HepG2 (cell line): ENCODE data around the gene COG5. TPM values are rescaled to one million over a fixed set of nuclear protein-coding genes. Genes with fewer than 3 reads are reported as not detected.

Source experiments
- ATAC-seq: fragments of 200-7000 bp; cut with Tn5 transposase; 3 replicates; pipeline ENCODE4 v1.9.1; 2020; ENCODE audit warnings: mild to moderate bottlenecking, moderate library complexity
- BruUV-seq: library from RNA; stranded (reverse); fragments of 400-500 nt; replicated peaks from 2 replicates; lab custom pipeline; 2021; lab: Mats Ljungman, UMichigan
- CTCF ChIA-PET: fragments of 300-600 bp; formaldehyde crosslinking; extraction: SDS; loops from one replicate; lab custom pipeline; 2021; ENCODE audit warnings: low total read pairs, inconsistent platforms, low intra/inter-chr PET ratio; lab: Yijun Ruan, JAX
- POLR2A ChIA-PET: fragments of 350-600 bp; sonication (Branson Sonifier 250); formaldehyde crosslinking; loops from one replicate; lab custom pipeline; 2020; ENCODE audit warnings: antibody characterized with exemption, inconsistent platforms; lab: Yijun Ruan, JAX
- DNase-seq: peaks from one replicate; pipeline ENCODE4 v3.0.0-alpha.2; 2015; ENCODE audit warnings: low spot score
- FAIRE-seq: peaks from 3 replicates; lab custom pipeline; 2011; peaks lifted over from hg19 to GRCh38; lab: Jason Lieb, UNC
- H2AFZ ChIP-seq: one replicate; pipeline ENCODE4 v1.6.1; 2011; ENCODE audit warnings: low read length, inconsistent platforms
- H3K27ac ChIP-seq: fragments of 300-600 bp; 3 replicates; pipeline ENCODE4 v1.8.0; 2011; ENCODE audit warnings: mixed run types, mild to moderate bottlenecking, mixed read lengths, low read length, inconsistent platforms; ENCODE audit not compliant: insufficient read depth; ENCODE audit errors: extremely low read length
- H3K27me3 ChIP-seq, 2 experiments: fragments of 200-600 bp in 1 of 2; 2 replicates in 1 of 2; 3 replicates in 1 of 2; pipeline versions ENCODE4 v1.6.0 to v1.8.0; 2011; ENCODE audit warnings: low read length in 2 of 2, mild to moderate bottlenecking in 2 of 2, moderate library complexity in 2 of 2, inconsistent platforms in 1 of 2; ENCODE audit not compliant: insufficient read depth in 2 of 2, control insufficient read depth in 1 of 2
- H3K36me3 ChIP-seq, 2 experiments: fragments of 200-600 bp in 1 of 2; replicated peaks in 1 of 2; 2 replicates in 1 of 2; 3 replicates in 1 of 2; pipeline versions ENCODE4 v1.5.1 to v1.8.0; 2011; ENCODE audit warnings: low read length in 2 of 2, inconsistent platforms in 1 of 2; ENCODE audit not compliant: insufficient read depth in 2 of 2, control insufficient read depth in 1 of 2
- H3K4me1 ChIP-seq: 2 replicates; pipeline ENCODE4 v1.5.1; 2012; ENCODE audit warnings: low read length, inconsistent platforms; ENCODE audit not compliant: insufficient read depth
- H3K4me2 ChIP-seq: 2 replicates; pipeline ENCODE4 v1.6.0; 2011; ENCODE audit warnings: low read depth, low read length, inconsistent platforms
- H3K4me3 ChIP-seq, 3 experiments: fragments of 200-600 bp in 1 of 3; sonication (generic), shearing (Covaris generic) in 1 of 3; replicated peaks in 1 of 3; 2 replicates each; pipeline ENCODE4 v1.5.1; 2011 to 2016; ENCODE audit warnings: low read length in 3 of 3, inconsistent platforms in 2 of 3, low read depth in 2 of 3, mild to moderate bottlenecking in 2 of 3, control low read depth in 1 of 3, mixed read lengths in 1 of 3; ENCODE audit not compliant: insufficient read depth in 1 of 3
- H3K79me2 ChIP-seq: one replicate; pipeline ENCODE4 v1.6.1; 2011; ENCODE audit warnings: low read length, inconsistent platforms; ENCODE audit not compliant: insufficient read depth
- H3K9ac ChIP-seq: 2 replicates; pipeline ENCODE4 v1.6.0; 2011; ENCODE audit warnings: mild to moderate bottlenecking, low read depth, low read length, inconsistent platforms; ENCODE audit not compliant: insufficient read depth
- H3K9me3 ChIP-seq: 2 replicates; pipeline ENCODE4 v1.5.1; 2012; ENCODE audit warnings: mild to moderate bottlenecking, low read length
- H4K20me1 ChIP-seq: 2 replicates; pipeline ENCODE4 v1.6.0; 2011; ENCODE audit warnings: inconsistent platforms, mild to moderate bottlenecking, low read length, moderate library complexity; ENCODE audit not compliant: insufficient read depth
- BHLHE40 ChIP-seq: IDR thresholded peaks from 2 replicates; pipeline ENCODE4 v1.6.1; 2011; ENCODE audit warnings: low read length, improper control_type of control experiment
- CENPT ChIP-seq: sonication (generic); formaldehyde crosslinking; IDR thresholded peaks from 2 replicates; pipeline ENCODE4 v1.8.0; 2022; ENCODE audit warnings: low read depth, mild to moderate bottlenecking, moderate library complexity, missing genetic modification reagents
- JUND ChIP-seq: sonication (generic); formaldehyde crosslinking; IDR thresholded peaks from 2 replicates; pipeline ENCODE4 v1.8.0; 2022; ENCODE audit warnings: mild to moderate bottlenecking, missing genetic modification reagents
- PHF5A ChIP-seq: IDR thresholded peaks from one replicate; pipeline ENCODE4 v1.6.1; 2018; ENCODE audit warnings: low read depth, missing genetic modification reagents; ENCODE audit not compliant: unreplicated experiment
- RFXANK ChIP-seq: IDR thresholded peaks from 2 replicates; pipeline ENCODE4 v1.6.1; 2016
- TCF12 ChIP-seq, 2 experiments: fragments of 450-650 bp in 1 of 2; sonication (generic) in 1 of 2; formaldehyde crosslinking in 1 of 2; IDR thresholded peaks; 2 replicates each; pipeline versions ENCODE4 v1.6.1 to v1.8.0; 2017 to 2022; ENCODE audit warnings: antibody characterized with exemption in 1 of 2, mild to moderate bottlenecking in 1 of 2, missing genetic modification reagents in 1 of 2, moderate library complexity in 1 of 2
- ZNF44 ChIP-seq: sonication (generic); formaldehyde crosslinking; IDR thresholded peaks from 2 replicates; pipeline ENCODE4 v1.5.1; 2020; ENCODE audit warnings: mild to moderate bottlenecking, missing genetic modification reagents
- WGBS: methylation state at CpG from one replicate; pipeline ENCODE4 v1.1.6; 2017; ENCODE audit warnings: low lambda C conversion rate; 5-methylcytosine and 5-hydroxymethylcytosine counted together
- in situ Hi-C: cut with HindIII; loops from 2 replicates; pipeline ENCODE4 v1.10.0; 2017; ENCODE audit warnings: low pct_unique_long_range_greater_than_20kb; ENCODE audit not compliant: extremely low pct_ligation_motif_present
- intact Hi-C: fragments of 100-400 bp; cut with micrococcal nuclease; formaldehyde crosslinking; loops from one replicate; pipeline ENCODE4 v1.10.0; 2022; ENCODE audit not compliant: unreplicated experiment
- polyA plus RNA-seq, 8 experiments: library from polyadenylated mRNA; depleted of rRNA in 3 of 8; stranded (reverse) in 7 of 8; unstranded in 1 of 8; fragments of >200 nt; fragmentation: Illumina TruSeq in 4 of 8; extraction: Trizol in 4 of 8; gene quantifications; 2 replicates each; pipeline versions ENCODE4 v1.2.1 to v1.2.3, GENCODE V29; 2011 to 2016; ENCODE audit warnings: low read depth in 4 of 8, missing spikeins in 1 of 8, mixed read lengths in 1 of 8; ENCODE audit not compliant: insufficient read depth in 1 of 8
- total RNA-seq, 5 experiments: library from RNA; depleted of rRNA; stranded (reverse); fragments of >200 nt; fragmentation: Illumina TruSeq; extraction: Trizol; gene quantifications; 2 replicates each; pipeline ENCODE4 v1.2.3, GENCODE V29; 2016; ENCODE audit warnings: low read depth in 1 of 5
- TF ChIP-seq, protein P1 (sequence below): sonication (generic); formaldehyde crosslinking; IDR thresholded peaks from 2 replicates; pipeline ENCODE4 v1.4.0; 2020; ENCODE audit warnings: mild to moderate bottlenecking, low read depth, missing genetic modification reagents
- TF ChIP-seq, protein P2 (sequence below): sonication (generic); formaldehyde crosslinking; IDR thresholded peaks from 2 replicates; pipeline ENCODE4 v1.4.0; 2020; ENCODE audit warnings: mild to moderate bottlenecking, missing genetic modification reagents
- TF ChIP-seq, protein P3 (sequence below): sonication (generic); formaldehyde crosslinking; IDR thresholded peaks from 2 replicates; pipeline ENCODE4 v1.5.1; 2020; ENCODE audit warnings: mild to moderate bottlenecking, moderate library complexity, missing genetic modification reagents

The COG5 gene
- total and polyA plus RNA-seq, 2 of the 13 experiments (the other 11 are each of a cell fraction or from before 2014, with no cell fraction given), result 20.4 to 31.3 TPM

GRCh38 chr7:107471292-107472070 is 92.2 kb downstream of the COG5 start:
- Histone ChIP-seq H3K4me1 (no peaks in the 10 kb centered on the region), H3K4me3 (no peak overlapping the region), H3K79me2 (no peaks in the 10 kb centered on the region), H2AFZ (no peak overlapping the region), H4K20me1 (no peaks in the 10 kb centered on the region), H3K9me3 (no peaks in the 10 kb centered on the region), H3K27ac (no peak overlapping the region), H3K9ac (no peak overlapping the region), H3K4me2 (no peak overlapping the region), H3K36me3 (no peaks in the 10 kb centered on the region), H3K27me3 (no peaks in the 10 kb centered on the region)
- intact Hi-C loops, result no loop called here
- no TSS peak for BruUV-seq
- FAIRE-seq (no peak), ATAC-seq (no peak), DNase-seq (no peak)
- in situ Hi-C loops, result loop anchor here (25.0 kb wide), 1 partner anchor 391 kb away; no protein-coding TSS in a partner anchor
- CTCF ChIA-PET, result no interaction called here
- WGBS, result 97% methylated on average over 3 of the region's 3 CpGs
- POLR2A ChIA-PET, result no interaction called here
- TF ChIP-seq, protein P1, sequence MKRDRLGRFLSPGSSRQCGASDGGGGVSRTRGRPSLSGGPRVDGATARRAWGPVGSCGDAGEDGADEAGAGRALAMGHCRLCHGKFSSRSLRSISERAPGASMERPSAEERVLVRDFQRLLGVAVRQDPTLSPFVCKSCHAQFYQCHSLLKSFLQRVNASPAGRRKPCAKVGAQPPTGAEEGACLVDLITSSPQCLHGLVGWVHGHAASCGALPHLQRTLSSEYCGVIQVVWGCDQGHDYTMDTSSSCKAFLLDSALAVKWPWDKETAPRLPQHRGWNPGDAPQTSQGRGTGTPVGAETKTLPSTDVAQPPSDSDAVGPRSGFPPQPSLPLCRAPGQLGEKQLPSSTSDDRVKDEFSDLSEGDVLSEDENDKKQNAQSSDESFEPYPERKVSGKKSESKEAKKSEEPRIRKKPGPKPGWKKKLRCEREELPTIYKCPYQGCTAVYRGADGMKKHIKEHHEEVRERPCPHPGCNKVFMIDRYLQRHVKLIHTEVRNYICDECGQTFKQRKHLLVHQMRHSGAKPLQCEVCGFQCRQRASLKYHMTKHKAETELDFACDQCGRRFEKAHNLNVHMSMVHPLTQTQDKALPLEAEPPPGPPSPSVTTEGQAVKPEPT (CRISPR knock-in tag), result no peak
- no peak for TF ChIP-seq TCF12 (IDR thresholded peaks at IDR 0.05)
- no peak for TF ChIP-seq TCF12 (CRISPR knock-in tag; IDR thresholded peaks at IDR 0.05)
- no peak for TF ChIP-seq ZNF44 (CRISPR knock-in tag)
- no peak for TF ChIP-seq RFXANK (CRISPR knock-in tag)
- TF ChIP-seq, protein P2, sequence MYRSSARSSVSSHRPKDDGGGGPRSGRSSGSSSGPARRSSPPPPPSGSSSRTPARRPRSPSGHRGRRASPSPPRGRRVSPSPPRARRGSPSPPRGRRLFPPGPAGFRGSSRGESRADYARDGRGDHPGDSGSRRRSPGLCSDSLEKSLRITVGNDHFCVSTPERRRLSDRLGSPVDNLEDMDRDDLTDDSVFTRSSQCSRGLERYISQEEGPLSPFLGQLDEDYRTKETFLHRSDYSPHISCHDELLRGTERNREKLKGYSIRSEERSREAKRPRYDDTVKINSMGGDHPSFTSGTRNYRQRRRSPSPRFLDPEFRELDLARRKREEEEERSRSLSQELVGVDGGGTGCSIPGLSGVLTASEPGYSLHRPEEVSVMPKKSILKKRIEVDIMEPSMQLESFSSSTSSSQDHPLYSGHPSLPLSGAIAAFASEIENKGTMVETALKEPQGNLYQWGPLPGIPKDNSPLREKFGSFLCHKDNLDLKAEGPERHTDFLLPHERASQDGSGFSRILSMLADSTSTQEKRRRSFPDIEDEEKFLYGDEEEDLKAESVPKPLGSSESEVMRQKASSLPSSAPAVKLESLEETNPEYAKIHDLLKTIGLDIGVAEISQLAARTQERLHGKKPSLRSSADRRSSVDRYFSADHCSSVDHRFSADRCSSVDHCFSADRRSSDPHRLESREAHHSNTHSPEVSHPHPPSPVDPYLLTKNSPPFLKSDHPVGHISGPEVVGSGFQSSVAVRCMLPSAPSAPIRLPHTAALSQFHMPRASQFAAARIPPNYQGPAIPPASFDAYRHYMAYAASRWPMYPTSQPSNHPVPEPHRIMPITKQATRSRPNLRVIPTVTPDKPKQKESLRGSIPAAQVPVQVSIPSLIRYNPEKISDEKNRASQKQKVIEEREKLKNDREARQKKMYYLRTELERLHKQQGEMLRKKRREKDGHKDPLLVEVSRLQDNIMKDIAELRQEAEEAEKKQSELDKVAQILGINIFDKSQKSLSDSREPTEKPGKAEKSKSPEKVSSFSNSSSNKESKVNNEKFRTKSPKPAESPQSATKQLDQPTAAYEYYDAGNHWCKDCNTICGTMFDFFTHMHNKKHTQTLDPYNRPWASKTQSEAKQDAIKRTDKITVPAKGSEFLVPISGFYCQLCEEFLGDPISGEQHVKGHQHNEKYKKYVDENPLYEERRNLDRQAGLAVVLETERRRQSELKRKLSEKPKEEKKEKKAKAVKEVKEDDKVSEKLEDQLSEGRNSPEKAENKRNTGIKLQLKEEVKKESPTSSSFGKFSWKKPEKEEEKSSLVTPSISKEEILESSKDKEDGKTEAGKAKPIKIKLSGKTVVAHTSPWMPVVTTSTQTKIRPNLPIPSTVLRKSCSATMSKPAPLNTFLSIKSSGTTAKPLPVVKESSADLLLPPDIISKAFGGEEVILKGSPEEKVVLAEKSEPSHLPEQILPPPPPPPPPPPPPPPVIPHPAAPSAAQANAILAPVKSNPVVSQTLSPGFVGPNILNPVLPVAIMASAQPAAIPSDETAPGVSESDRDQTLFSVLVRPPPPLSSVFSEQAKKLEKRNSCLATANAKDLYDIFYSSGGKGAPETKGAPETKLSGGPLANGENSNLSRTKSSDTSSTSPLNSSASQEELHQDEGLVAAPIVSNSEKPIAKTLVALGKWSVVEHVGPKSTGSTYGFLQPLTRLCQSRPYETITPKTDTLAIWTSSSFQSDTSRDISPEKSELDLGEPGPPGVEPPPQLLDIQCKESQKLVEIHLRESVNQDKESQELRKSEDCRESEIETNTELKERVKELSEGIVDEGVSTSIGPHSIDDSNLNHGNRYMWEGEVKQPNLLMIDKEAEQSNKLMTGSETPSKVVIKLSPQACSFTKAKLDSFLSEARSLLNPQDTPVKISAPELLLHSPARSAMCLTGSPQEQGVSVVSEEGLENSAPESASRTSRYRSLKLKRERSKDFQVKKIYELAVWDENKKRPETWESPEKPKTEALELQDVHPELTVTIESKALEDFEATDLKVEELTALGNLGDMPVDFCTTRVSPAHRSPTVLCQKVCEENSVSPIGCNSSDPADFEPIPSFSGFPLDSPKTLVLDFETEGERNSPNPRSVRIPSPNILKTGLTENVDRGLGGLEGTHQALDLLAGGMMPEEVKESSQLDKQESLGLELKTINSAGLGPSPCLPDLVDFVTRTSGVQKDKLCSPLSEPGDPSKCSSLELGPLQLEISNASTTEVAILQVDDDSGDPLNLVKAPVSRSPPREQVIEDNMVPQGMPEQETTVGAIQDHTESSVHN (CRISPR knock-in tag), result no peak
- TF ChIP-seq BHLHE40, result no peak
- no peak for TF ChIP-seq CENPT (CRISPR knock-in tag)
- TF ChIP-seq, protein P3, sequence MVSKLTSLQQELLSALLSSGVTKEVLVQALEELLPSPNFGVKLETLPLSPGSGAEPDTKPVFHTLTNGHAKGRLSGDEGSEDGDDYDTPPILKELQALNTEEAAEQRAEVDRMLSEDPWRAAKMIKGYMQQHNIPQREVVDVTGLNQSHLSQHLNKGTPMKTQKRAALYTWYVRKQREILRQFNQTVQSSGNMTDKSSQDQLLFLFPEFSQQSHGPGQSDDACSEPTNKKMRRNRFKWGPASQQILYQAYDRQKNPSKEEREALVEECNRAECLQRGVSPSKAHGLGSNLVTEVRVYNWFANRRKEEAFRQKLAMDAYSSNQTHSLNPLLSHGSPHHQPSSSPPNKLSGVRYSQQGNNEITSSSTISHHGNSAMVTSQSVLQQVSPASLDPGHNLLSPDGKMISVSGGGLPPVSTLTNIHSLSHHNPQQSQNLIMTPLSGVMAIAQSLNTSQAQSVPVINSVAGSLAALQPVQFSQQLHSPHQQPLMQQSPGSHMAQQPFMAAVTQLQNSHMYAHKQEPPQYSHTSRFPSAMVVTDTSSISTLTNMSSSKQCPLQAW, result no peak
- no peak for TF ChIP-seq JUND (CRISPR knock-in tag)
- TF ChIP-seq PHF5A, result no peak
